ENCODE measurements around the gene GALM.

- TF ChIP-seq TCF7L2 (IDR thresholded peaks at IDR 0.05; ENCODE audit: low read depth, low read length) = no peak
- no peak for TF ChIP-seq CTCF (IDR thresholded peaks at IDR 0.05)
- no peak for TF ChIP-seq POLR2AphosphoS5 (IDR thresholded peaks at IDR 0.05; ENCODE audit: low read depth, low read length)
- TF ChIP-seq, protein P1, sequence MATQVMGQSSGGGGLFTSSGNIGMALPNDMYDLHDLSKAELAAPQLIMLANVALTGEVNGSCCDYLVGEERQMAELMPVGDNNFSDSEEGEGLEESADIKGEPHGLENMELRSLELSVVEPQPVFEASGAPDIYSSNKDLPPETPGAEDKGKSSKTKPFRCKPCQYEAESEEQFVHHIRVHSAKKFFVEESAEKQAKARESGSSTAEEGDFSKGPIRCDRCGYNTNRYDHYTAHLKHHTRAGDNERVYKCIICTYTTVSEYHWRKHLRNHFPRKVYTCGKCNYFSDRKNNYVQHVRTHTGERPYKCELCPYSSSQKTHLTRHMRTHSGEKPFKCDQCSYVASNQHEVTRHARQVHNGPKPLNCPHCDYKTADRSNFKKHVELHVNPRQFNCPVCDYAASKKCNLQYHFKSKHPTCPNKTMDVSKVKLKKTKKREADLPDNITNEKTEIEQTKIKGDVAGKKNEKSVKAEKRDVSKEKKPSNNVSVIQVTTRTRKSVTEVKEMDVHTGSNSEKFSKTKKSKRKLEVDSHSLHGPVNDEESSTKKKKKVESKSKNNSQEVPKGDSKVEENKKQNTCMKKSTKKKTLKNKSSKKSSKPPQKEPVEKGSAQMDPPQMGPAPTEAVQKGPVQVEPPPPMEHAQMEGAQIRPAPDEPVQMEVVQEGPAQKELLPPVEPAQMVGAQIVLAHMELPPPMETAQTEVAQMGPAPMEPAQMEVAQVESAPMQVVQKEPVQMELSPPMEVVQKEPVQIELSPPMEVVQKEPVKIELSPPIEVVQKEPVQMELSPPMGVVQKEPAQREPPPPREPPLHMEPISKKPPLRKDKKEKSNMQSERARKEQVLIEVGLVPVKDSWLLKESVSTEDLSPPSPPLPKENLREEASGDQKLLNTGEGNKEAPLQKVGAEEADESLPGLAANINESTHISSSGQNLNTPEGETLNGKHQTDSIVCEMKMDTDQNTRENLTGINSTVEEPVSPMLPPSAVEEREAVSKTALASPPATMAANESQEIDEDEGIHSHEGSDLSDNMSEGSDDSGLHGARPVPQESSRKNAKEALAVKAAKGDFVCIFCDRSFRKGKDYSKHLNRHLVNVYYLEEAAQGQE (IDR thresholded peaks at IDR 0.05; ENCODE audit: insufficient read depth in 1 of 2, low read depth in 2 of 2, low read length in 1 of 2) = no peak
- TF ChIP-seq SIN3A (IDR thresholded peaks at IDR 0.05; ENCODE audit: borderline replicate concordance, insufficient read depth, low read depth, low read length) = no peak
Measured at GRCh38 chr2:38754049-38754448, 88.1 kb downstream of the GALM start.
